CD4-positive, alpha-beta T cell (primary cell): ENCODE results near the gene S100A8. TPM values are rescaled to one million over a fixed set of nuclear protein-coding genes. Genes with fewer than 3 reads are reported as not detected.

Source experiments
- ATAC-seq: fragments of 200-7000 bp; cut with Tn5 transposase; one replicate; pipeline ENCODE4 v1.10.0; 2022; ENCODE audit warnings: mild to moderate bottlenecking; ENCODE audit not compliant: poor library complexity
- CTCF ChIA-PET: fragments of 350-600 bp; sonication (Branson Sonifier 250); formaldehyde crosslinking; loops from one replicate; lab custom pipeline; 2021; ENCODE audit warnings: antibody characterized with exemption, inconsistent platforms; lab: Charles Lee
- POLR2A ChIA-PET: fragments of 350-600 bp; sonication (Branson Sonifier 250); formaldehyde crosslinking; loops from one replicate; lab custom pipeline; 2021; ENCODE audit warnings: antibody characterized with exemption, inconsistent platforms; lab: Charles Lee
- DNase-seq, 14 experiments: peaks; one replicate each; pipeline ENCODE4 v3.0.0-alpha.2; 2013 to 2020; ENCODE audit warnings: mixed read lengths in 2 of 14
- H3K27ac ChIP-seq, 2 donors: one replicate each; pipeline versions ENCODE4 v1.5.1 to v1.7.0; 2013; ENCODE audit warnings: low read length in 2 of 2, low read depth in 1 of 2, mild to moderate bottlenecking in 1 of 2
- H3K27me3 ChIP-seq, 2 experiments: 1 replicate in 1 of 2; 2 replicates in 1 of 2; pipeline versions ENCODE4 v1.6.1 to v1.7.0; 2013; ENCODE audit warnings: low read length in 2 of 2, control low read depth in 1 of 2, mild to moderate bottlenecking in 1 of 2, moderate library complexity in 1 of 2; ENCODE audit not compliant: insufficient read depth in 2 of 2, control insufficient read depth in 1 of 2
- H3K36me3 ChIP-seq: one replicate; pipeline ENCODE4 v1.6.1; 2013; ENCODE audit warnings: low read length, control low read depth; ENCODE audit not compliant: insufficient read depth
- H3K4me1 ChIP-seq: one replicate; pipeline ENCODE4 v1.6.1; 2013; ENCODE audit warnings: low read length, control low read depth; ENCODE audit not compliant: insufficient read depth
- H3K4me3 ChIP-seq: one replicate; pipeline ENCODE4 v1.5.1; 2013; ENCODE audit warnings: mild to moderate bottlenecking, low read length, moderate library complexity
- H3K9me3 ChIP-seq, 2 experiments: 1 replicate in 1 of 2; 2 replicates in 1 of 2; pipeline versions ENCODE4 v1.6.1 to v1.7.0; 2013; ENCODE audit warnings: low read length in 2 of 2, mild to moderate bottlenecking in 2 of 2, control low read depth in 1 of 2, moderate library complexity in 1 of 2; ENCODE audit not compliant: control insufficient read depth in 1 of 2, insufficient read depth in 1 of 2
- H3K27ac Mint-ChIP-seq: one replicate; pipeline ENCODE4 v1.8.0; 2020; ENCODE audit warnings: mixed read lengths
- H3K27me3 Mint-ChIP-seq: one replicate; pipeline ENCODE4 v1.8.0; 2021; ENCODE audit warnings: mixed read lengths
- H3K36me3 Mint-ChIP-seq: one replicate; pipeline ENCODE4 v1.8.0; 2021; ENCODE audit warnings: low read depth, mixed read lengths
- H3K4me1 Mint-ChIP-seq: one replicate; pipeline ENCODE4 v1.8.0; 2021; ENCODE audit warnings: low read depth, mixed read lengths
- H3K4me3 Mint-ChIP-seq: one replicate; pipeline ENCODE4 v1.8.0; 2020; ENCODE audit warnings: mild to moderate bottlenecking, mixed read lengths
- H3K9me3 Mint-ChIP-seq: one replicate; pipeline ENCODE4 v1.8.0; 2020; ENCODE audit warnings: mixed read lengths
- intact Hi-C, 2 experiments: fragments of 100-400 bp; cut with DNase I in 1 of 2; cut with micrococcal nuclease in 1 of 2; formaldehyde crosslinking; loops; one replicate each; pipeline versions ENCODE4 v1.15.1 to v1.9.0; 2023 to 2025; cut with DNase I, micrococcal nuclease
- total RNA-seq, 174 experiments: library from RNA in 2 of 174; stranded (reverse) in 2 of 174; gene quantifications; one replicate each; pipeline ENCODE4 v1.2.3 and lab custom pipeline; 2021 to 2026
- TF ChIP-seq, protein P1 (sequence below): fragments of 200-600 bp; IDR thresholded peaks from one replicate; pipeline ENCODE4 v1.8.0; 2022; ENCODE audit warnings: antibody characterized with exemption, mild to moderate bottlenecking

Gene S100A8
- total RNA-seq, 2 experiments from 2014 or later: 21.0 to 23.8 TPM

DNA sequence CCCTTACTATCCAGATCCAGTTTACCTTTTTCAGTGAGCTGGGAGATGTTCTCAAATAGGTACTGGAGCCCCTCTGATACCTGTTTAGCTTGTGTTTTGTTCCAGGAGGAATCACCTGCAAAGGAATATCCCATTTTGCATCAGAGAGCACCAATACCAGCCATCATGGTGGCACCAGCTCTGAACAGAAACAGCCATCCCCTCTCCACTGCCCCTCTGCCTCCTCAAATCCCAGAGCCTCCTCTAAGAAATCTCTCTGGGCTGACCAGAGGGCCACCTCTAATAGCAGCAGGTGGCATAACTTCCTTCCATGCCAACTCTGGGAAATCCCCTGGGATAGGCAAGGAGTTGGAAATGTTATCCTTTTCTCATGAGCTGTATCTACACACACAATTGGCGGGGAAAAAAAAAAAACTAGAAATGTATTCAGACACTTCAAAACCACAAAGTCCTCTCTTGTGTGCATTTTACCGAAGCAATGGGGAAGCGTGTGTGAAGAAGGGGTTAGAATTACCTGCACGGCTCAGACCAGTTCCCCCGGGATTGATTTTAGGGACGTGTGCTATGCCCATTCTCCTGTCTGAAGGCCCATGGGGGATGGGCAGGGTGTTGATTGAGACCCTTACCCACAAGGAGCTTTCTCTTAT, 44.7 kb downstream of the S100A8 start:
- H3K4me1 ChIP-seq: peaks cover 25% of the 10 kb centered on the region
- DNase-seq (no peak), ATAC-seq (peak; percentile 26)
- H3K9me3 ChIP-seq: no peaks in the 10 kb centered on the region
- POLR2A ChIA-PET: no interaction called here
- H3K9me3 Mint-ChIP-seq: no peaks in the 10 kb centered on the region
- intact Hi-C loops: no loop called here
- peaks cover 45% of the 10 kb centered on the region for H3K4me1 Mint-ChIP-seq
- H3K4me3 ChIP-seq: no peak overlapping the region
- H3K27ac Mint-ChIP-seq: peak overlapping the region; percentile 19
- H3K4me3 Mint-ChIP-seq: peak overlapping the region; percentile 62
- no peaks in the 10 kb centered on the region for H3K36me3 ChIP-seq
- H3K27ac ChIP-seq: no peak overlapping the region
- TF ChIP-seq, protein P1, sequence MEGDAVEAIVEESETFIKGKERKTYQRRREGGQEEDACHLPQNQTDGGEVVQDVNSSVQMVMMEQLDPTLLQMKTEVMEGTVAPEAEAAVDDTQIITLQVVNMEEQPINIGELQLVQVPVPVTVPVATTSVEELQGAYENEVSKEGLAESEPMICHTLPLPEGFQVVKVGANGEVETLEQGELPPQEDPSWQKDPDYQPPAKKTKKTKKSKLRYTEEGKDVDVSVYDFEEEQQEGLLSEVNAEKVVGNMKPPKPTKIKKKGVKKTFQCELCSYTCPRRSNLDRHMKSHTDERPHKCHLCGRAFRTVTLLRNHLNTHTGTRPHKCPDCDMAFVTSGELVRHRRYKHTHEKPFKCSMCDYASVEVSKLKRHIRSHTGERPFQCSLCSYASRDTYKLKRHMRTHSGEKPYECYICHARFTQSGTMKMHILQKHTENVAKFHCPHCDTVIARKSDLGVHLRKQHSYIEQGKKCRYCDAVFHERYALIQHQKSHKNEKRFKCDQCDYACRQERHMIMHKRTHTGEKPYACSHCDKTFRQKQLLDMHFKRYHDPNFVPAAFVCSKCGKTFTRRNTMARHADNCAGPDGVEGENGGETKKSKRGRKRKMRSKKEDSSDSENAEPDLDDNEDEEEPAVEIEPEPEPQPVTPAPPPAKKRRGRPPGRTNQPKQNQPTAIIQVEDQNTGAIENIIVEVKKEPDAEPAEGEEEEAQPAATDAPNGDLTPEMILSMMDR: no peak
- H3K36me3 Mint-ChIP-seq: no peaks in the 10 kb centered on the region
- H3K27me3 Mint-ChIP-seq: peaks cover 32% of the 10 kb centered on the region
- H3K27me3 ChIP-seq: peaks cover 3 to 9% of the 10 kb centered on the region in 2 experiments
- CTCF ChIA-PET: no interaction called here

DNA sequence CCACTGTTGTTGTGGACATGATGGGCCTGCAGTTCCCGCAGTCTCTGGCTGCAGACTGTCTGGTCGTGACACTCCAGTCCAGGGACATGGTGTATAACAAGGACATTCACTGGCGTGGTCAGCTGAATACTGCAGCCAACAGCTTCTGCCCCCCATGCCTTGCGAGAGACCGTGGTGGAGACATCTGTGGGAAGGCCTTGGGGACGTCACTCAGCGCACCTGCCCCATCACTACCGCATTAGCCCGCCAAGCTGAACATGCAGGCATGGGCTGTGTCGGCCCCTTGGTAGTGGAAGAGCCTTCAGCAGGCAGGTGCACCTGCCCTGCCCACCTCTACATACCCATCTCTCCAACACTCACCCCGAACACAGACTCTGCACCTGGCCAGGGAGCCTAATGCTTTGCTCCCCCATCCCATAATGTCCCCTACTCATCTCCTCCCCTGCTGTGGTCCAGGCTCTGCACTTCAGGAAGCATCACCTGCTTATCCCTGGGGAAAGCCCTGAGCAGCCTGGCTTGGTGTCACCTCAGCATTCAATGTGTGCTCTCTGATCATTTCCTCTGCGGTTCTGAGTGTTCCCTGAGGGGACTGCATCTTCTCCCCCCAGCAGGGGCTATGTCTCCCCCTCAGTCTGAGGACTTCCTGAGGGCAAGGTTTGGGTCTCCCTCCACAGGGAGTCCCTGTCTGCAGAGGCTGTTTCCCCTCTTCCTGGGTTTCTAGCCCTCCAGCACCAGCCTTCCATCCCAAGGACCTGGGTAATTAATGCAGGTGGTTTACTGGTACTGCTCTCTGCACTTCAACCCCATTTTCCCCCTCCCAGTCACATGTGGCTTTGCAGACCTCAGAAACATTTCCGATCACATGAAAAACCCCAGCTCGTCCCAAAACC, 45.4 kb downstream of the S100A8 start:
- H3K27ac Mint-ChIP-seq: peak overlapping the region; percentile 19
- intact Hi-C loops: no loop called here
- TF ChIP-seq, protein P1: no peak
- ATAC-seq (peak; percentile 32), DNase-seq (peak in 3 of 14 experiments; percentile 19 to 36 (median 32))
- peak overlapping the region; percentile 62 for H3K4me3 Mint-ChIP-seq
- H3K27ac ChIP-seq: no peak overlapping the region
- H3K36me3 ChIP-seq: no peaks in the 10 kb centered on the region
- no peaks in the 10 kb centered on the region for H3K36me3 Mint-ChIP-seq
- H3K4me3 ChIP-seq: no peak overlapping the region
- no peaks in the 10 kb centered on the region for H3K9me3 ChIP-seq
- peaks cover 0 to 9% of the 10 kb centered on the region in 2 experiments for H3K27me3 ChIP-seq
- peaks cover 52% of the 10 kb centered on the region for H3K4me1 Mint-ChIP-seq
- CTCF ChIA-PET: no interaction called here
- POLR2A ChIA-PET: no interaction called here
- H3K9me3 Mint-ChIP-seq: no peaks in the 10 kb centered on the region
- H3K27me3 Mint-ChIP-seq: peaks cover 27% of the 10 kb centered on the region
- H3K4me1 ChIP-seq: peaks cover 25% of the 10 kb centered on the region

DNA sequence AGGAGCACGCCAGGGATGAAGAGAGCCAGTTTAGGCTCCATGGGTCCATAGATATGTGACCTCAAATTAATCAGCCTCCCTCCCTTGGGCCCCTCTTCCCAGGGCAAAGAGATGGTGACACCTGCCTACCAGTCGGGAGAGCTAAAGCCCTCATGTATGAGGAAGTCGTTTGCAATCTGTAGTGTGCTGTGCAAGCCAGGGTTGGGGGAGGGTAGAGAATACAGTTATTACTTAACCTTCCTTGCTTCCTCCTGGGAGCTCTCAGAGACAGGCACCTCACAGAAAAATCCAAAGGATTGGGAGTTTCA, 46.2 kb downstream of the S100A8 start:
- H3K27me3 Mint-ChIP-seq: peaks cover 27% of the 10 kb centered on the region
- H3K36me3 Mint-ChIP-seq: no peaks in the 10 kb centered on the region
- ChIA-PET POLR2A (no interaction called here), CTCF (no interaction called here)
- peaks cover 33% of the 10 kb centered on the region for H3K4me1 ChIP-seq
- intact Hi-C loops: no loop called here
- no peak overlapping the region for H3K27ac ChIP-seq
- DNase-seq (no peak), ATAC-seq (no peak)
- TF ChIP-seq, protein P1: no peak
- peaks cover 60% of the 10 kb centered on the region for H3K4me1 Mint-ChIP-seq
- no peak overlapping the region for H3K27ac Mint-ChIP-seq
- no peaks in the 10 kb centered on the region for H3K9me3 Mint-ChIP-seq
- H3K9me3 ChIP-seq: no peaks in the 10 kb centered on the region
- H3K4me3 Mint-ChIP-seq: no peak overlapping the region
- no peak overlapping the region for H3K4me3 ChIP-seq
- no peaks in the 10 kb centered on the region for H3K36me3 ChIP-seq
- H3K27me3 ChIP-seq: peaks cover 0 to 9% of the 10 kb centered on the region in 2 experiments
